Muscle of leg (tissue), 11 donors: ENCODE results near the gene DMRTB1. TPM values are rescaled to one million over a fixed set of nuclear protein-coding genes. Genes with fewer than 3 reads are reported as not detected.
"Not testable (repeated sequence)": the region's sequence is repeated elsewhere in the genome, so short reads cannot be mapped to it uniquely, and the experiment has no call there.

Experiments used
- DNase-seq: peaks from one replicate; pipeline ENCODE4 v3.0.0; 2013
- H3K27ac ChIP-seq: one replicate; pipeline ENCODE4 v1.5.1; 2013; ENCODE audit warnings: mild to moderate bottlenecking, low read length, control low read depth
- H3K27me3 ChIP-seq: one replicate; pipeline ENCODE4 v1.6.1; 2013; ENCODE audit warnings: low read length; ENCODE audit not compliant: control insufficient read depth, insufficient read depth
- H3K36me3 ChIP-seq: one replicate; pipeline ENCODE4 v1.6.1; 2013; ENCODE audit warnings: low read length; ENCODE audit not compliant: control insufficient read depth, insufficient read depth
- H3K4me1 ChIP-seq: one replicate; pipeline ENCODE4 v1.6.1; 2013; ENCODE audit warnings: low read length; ENCODE audit not compliant: control insufficient read depth, insufficient read depth
- H3K4me3 ChIP-seq: one replicate; pipeline ENCODE4 v1.5.1; 2013; ENCODE audit warnings: low read length, control low read depth
- H3K9me3 ChIP-seq: replicated peaks from 2 replicates; pipeline ENCODE4 v1.6.1; 2013; ENCODE audit warnings: low read depth, low read length; ENCODE audit not compliant: control insufficient read depth
- WGBS: methylation state at CpG from one replicate; pipeline ENCODE4 v1.1.5; 2013; ENCODE audit warnings: missing lambda C conversion rate; ENCODE audit not compliant: insufficient coverage; 5-methylcytosine and 5-hydroxymethylcytosine counted together
- polyA plus RNA-seq, 8 donors: library from polyadenylated mRNA; unstranded; fragments of 120-200 nt; gene quantifications; one replicate each; pipeline versions ENCODE4 v1.2.1 to v1.2.3, GENCODE V29; 2013; ENCODE audit warnings: inconsistent platforms in 1 of 8, low replicate concordance in 1 of 8; ENCODE audit not compliant: insufficient read length in 8 of 8, insufficient read depth in 1 of 8
- total RNA-seq: library from RNA; stranded (reverse); fragments of 120-200 nt; gene quantifications from one replicate; pipeline ENCODE4 v1.2.4, GENCODE V29; 2013

The DMRTB1 gene
- total and polyA plus RNA-seq, 9 donors, result not detected

DNA sequence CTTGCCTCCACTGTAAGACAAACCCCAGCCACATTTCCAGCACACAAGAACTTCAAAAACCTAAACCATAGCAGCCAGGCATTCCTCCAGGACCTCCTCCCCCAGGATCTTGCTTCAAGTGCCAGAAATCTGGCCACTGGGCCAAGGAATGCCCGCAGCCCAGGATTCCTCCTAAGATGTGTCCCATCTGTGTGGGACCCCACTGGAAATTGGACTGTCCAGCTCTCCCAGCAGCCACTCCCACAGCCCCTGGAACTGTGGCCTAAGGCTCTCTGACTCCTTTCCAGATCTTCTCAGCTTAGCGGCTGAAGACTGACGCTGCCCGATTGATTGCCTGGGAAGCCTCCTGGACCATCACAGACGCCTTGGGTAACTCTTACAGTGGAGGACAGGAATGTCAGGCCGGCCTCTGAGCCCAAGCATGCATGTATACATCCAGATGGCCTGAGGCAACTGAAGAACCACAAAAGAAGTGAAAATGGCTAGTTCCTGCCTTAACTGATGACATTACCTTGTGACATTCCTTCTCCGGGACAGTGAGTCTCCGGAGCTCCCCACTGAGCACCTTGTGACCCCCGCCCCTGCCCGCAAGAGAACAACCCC, 24.7 kb upstream of the DMRTB1 start:
- H3K27ac ChIP-seq, H3K4me3 ChIP-seq, H3K9me3 ChIP-seq, H3K27me3 ChIP-seq, DNase-seq, H3K36me3 ChIP-seq, H3K4me1 ChIP-seq: not testable (repeated sequence)
- 82% methylated on average over 10 of the region's 10 CpGs for WGBS

DNA sequence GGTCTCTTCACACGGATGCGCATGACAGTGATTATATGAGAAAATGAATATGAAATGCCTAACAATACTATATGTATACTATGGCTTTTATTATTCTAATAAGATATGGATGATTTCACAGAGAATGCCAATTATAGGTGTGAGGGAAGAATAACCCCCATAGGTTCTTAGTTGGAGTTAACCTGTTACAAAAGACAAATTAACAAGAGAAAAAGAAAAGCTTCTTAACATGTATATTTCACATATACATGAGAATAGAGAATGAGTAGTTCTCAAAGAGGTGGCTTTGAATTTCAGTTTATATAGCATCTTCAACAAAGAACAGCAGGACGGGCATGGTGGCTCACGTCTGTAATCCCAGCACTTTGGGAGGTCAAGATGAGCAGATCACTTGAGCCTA, 24.0 kb upstream of the DMRTB1 start:
- no peak for DNase-seq
- Histone ChIP-seq H3K4me3 (no peak overlapping the region), H3K36me3 (no peaks in the 10 kb centered on the region), H3K27ac (no peak overlapping the region), H3K27me3 (peaks cover 5% of the 10 kb centered on the region), H3K9me3 (peaks cover 2% of the 10 kb centered on the region), H3K4me1 (no peaks in the 10 kb centered on the region)
- WGBS, result 66% methylated on average over 2 of the region's 4 CpGs

DNA sequence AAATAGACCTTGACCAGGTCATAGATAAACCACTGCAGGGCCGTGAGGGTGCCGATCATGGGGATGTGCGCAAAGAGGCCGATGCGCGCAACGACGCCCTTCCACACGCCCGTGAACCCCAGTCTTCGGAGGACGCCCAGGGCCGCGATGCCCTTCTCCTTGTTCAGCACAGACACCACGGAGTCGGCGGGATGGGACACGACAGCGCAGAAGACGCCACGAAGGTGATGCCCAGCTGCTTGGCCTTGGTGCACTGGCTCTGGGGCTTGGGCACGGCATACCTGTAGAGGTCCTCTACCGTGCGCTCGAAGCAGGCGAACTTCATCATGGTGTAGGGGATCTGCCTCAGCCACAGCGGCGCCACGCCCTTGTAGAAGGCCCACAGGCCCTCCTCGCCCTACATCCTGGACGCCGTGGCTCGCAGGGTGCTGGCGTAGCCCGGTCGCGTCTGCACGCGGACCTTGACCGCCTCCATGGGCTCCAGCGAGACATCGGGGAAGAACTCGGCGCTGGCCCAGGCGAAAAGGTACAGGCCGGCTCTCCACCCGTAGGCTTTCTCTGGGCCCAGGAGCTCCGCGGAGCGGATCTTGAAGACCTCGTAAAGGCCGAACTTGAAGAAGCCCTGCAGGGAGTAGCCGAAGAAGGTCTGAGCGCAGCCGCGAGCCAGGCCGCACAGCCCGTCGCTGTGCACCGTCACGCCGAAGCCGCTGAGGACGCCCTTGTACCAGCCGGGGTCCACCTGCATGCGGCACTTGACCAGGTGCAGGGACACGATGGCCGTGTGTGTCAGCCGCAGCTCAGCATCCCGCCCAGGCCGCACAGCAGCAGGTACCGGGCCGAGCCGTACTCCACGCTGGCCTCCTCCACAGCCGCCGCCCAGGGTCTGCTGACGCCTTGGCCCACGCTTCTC, 20.5 kb upstream of the DMRTB1 start:
- H3K27me3 ChIP-seq, result peaks cover 2% of the 10 kb centered on the region
- no peaks in the 10 kb centered on the region for H3K4me1 ChIP-seq
- no peak overlapping the region for H3K27ac ChIP-seq
- peaks cover 2% of the 10 kb centered on the region for H3K9me3 ChIP-seq
- no peak overlapping the region for H3K4me3 ChIP-seq
- DNase-seq, result no peak
- H3K36me3 ChIP-seq, result no peaks in the 10 kb centered on the region
- WGBS, result 99% methylated on average over 77 of the region's 79 CpGs

GRCh38 chr1:53439337-53440207, 19.6 kb upstream of the DMRTB1 start:
- DNase-seq, result no peak
- WGBS, result 94% methylated on average over 50 of the region's 58 CpGs
- no peaks in the 10 kb centered on the region for H3K4me1 ChIP-seq
- peaks cover 2% of the 10 kb centered on the region for H3K9me3 ChIP-seq
- no peak overlapping the region for H3K27ac ChIP-seq
- H3K4me3 ChIP-seq, result no peak overlapping the region
- peaks cover 2% of the 10 kb centered on the region for H3K27me3 ChIP-seq
- H3K36me3 ChIP-seq, result no peaks in the 10 kb centered on the region

DNA sequence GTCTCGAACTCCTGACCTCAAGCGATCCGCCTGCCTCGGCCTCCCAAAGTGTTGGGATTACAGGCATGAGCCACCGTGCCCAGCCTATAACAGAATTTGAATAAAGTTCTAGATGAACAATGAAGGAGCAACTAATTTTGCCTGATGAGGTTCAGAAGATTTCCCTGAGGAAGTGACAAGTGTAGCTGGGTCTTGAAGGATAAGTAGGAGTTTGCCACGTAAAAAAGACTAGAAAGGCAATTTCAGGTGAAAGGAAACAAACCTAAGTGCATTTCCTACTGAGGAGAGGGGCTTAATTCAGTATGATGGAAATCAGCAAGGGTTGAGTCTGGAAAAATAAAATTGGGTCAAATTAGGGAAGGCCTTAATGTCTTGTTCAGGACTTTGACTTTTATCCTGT, 18.6 kb upstream of the DMRTB1 start:
- Histone ChIP-seq H3K36me3 (no peaks in the 10 kb centered on the region), H3K27ac (no peak overlapping the region), H3K27me3 (peaks cover 2% of the 10 kb centered on the region), H3K4me3 (no peak overlapping the region), H3K4me1 (no peaks in the 10 kb centered on the region), H3K9me3 (peaks cover 2% of the 10 kb centered on the region)
- DNase-seq, result no peak
- WGBS, result 93% methylated on average over 5 of the region's 6 CpGs

DNA sequence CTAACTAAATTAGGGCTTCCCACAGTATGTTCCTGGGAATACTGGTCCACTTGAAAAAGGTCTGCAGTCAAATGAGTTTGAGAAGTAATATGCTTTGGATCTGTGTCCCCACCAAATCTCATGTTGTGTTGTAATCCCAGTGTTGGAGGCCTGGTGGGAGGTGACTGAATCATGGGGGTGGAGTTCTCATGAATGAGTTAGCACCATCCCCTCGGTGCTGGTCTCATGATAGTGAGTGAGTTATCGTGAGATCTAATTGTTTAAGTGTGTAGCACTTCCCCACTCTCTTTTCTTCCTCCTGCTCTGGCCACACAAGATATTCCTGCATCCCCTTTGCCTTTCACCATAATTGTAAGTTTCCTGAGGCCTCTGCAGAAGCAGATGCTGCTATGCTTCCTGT, 16.9 kb upstream of the DMRTB1 start:
- H3K4me3 ChIP-seq, result no peak overlapping the region
- no peaks in the 10 kb centered on the region for H3K27me3 ChIP-seq
- H3K27ac ChIP-seq, result no peak overlapping the region
- H3K4me1 ChIP-seq, result no peaks in the 10 kb centered on the region
- no peaks in the 10 kb centered on the region for H3K36me3 ChIP-seq
- peaks cover 2% of the 10 kb centered on the region for H3K9me3 ChIP-seq
- no CpG with 5 or more reads among the region's 2 CpGs for WGBS
- no peak for DNase-seq

- no peaks in the 10 kb centered on the region for H3K36me3 ChIP-seq
- WGBS, result no CpG with 5 or more reads among the region's 2 CpGs
- H3K27ac ChIP-seq, result no peak overlapping the region
- peaks cover 3% of the 10 kb centered on the region for H3K27me3 ChIP-seq
- no peaks in the 10 kb centered on the region for H3K9me3 ChIP-seq
- no peak overlapping the region for H3K4me3 ChIP-seq
- no peaks in the 10 kb centered on the region for H3K4me1 ChIP-seq
- DNase-seq, result no peak
These were observed 13.1 kb upstream of the DMRTB1 start for GRCh38 chr1:53446051-53446450.

DNA sequence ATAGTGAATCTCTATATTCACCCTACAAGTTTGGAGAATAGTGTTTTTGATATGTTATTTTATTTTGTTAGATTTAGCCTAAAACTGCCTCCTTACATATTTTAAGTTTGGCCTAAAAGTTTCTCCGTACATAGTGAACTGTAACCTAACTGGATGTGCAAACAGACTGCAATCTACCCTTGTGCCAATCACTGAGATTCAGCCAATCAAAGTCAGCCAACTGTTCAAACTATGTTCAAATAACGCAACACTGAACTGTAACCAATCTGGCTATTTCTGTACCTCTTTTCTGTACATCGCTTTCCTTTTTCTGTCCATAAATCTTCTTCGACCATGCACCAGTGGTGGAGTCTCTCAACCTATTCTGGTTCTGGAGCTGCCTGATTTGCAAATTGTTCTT, 11.8 kb upstream of the DMRTB1 start:
- Histone ChIP-seq H3K27me3 (peaks cover 3% of the 10 kb centered on the region), H3K4me3 (no peak overlapping the region), H3K27ac (no peak overlapping the region), H3K4me1 (no peaks in the 10 kb centered on the region), H3K9me3 (no peaks in the 10 kb centered on the region), H3K36me3 (no peaks in the 10 kb centered on the region)
- WGBS, result 100% methylated on average over 3 of the region's 4 CpGs
- no peak for DNase-seq

- H3K4me1 ChIP-seq, result no peaks in the 10 kb centered on the region
- no peak overlapping the region for H3K4me3 ChIP-seq
- H3K27ac ChIP-seq, result no peak overlapping the region
- DNase-seq, result no peak
- H3K27me3 ChIP-seq, result peaks cover 3% of the 10 kb centered on the region
- WGBS, result no CpG with 5 or more reads among the region's 2 CpGs
- no peaks in the 10 kb centered on the region for H3K36me3 ChIP-seq
- H3K9me3 ChIP-seq, result no peaks in the 10 kb centered on the region
These were observed 10.9 kb upstream of the DMRTB1 start for GRCh38 chr1:53448241-53448841.

- no peaks in the 10 kb centered on the region for H3K36me3 ChIP-seq
- H3K4me1 ChIP-seq, result no peaks in the 10 kb centered on the region
- no peak overlapping the region for H3K27ac ChIP-seq
- H3K4me3 ChIP-seq, result no peak overlapping the region
- H3K27me3 ChIP-seq, result peaks cover 3% of the 10 kb centered on the region
- no CpG with 5 or more reads among the region's 3 CpGs for whole genome bisulfite sequencing
- H3K9me3 ChIP-seq, result no peaks in the 10 kb centered on the region
- no peak for DNase-seq
These were observed 10.2 kb upstream of the DMRTB1 start for GRCh38 chr1:53449021-53449420.
